Neural crest cell (in vitro differentiated cells): ENCODE results near the gene DRICH1. TPM values are rescaled to one million over a fixed set of nuclear protein-coding genes. Genes with fewer than 3 reads are reported as not detected.
"Not testable (repeated sequence)": the region's sequence is repeated elsewhere in the genome, so short reads cannot be mapped to it uniquely, and the experiment has no call there.

Source experiments
- DNase-seq: peaks from one replicate; pipeline ENCODE4 v3.0.0; 2021; ENCODE audit warnings: low read depth, mixed read lengths, low spot score
- H3K27ac Mint-ChIP-seq: one replicate; pipeline ENCODE4 v1.8.0; 2021; ENCODE audit warnings: mild to moderate bottlenecking, mixed read lengths; ENCODE audit not compliant: unreplicated experiment
- H3K27me3 Mint-ChIP-seq: 2 replicates; pipeline ENCODE4 v1.8.0; 2021; ENCODE audit warnings: low read depth, mild to moderate bottlenecking, mixed read lengths
- H3K36me3 Mint-ChIP-seq: 2 replicates; pipeline ENCODE4 v1.8.0; 2021; ENCODE audit warnings: low read depth, mild to moderate bottlenecking, mixed read lengths
- H3K4me1 Mint-ChIP-seq: 2 replicates; pipeline ENCODE4 v1.8.0; 2021; ENCODE audit warnings: mixed read lengths
- H3K4me3 Mint-ChIP-seq: one replicate; pipeline ENCODE4 v1.8.0; 2021; ENCODE audit warnings: mild to moderate bottlenecking, mixed read lengths
- H3K9me3 Mint-ChIP-seq: 2 replicates; pipeline ENCODE4 v1.8.0; 2021; ENCODE audit warnings: mixed read lengths
- CTCF ChIP-seq: fragments of 200-600 bp; sonication (generic); conservative IDR thresholded peaks from 2 replicates; pipeline ENCODE4 v1.5.0; 2021; ENCODE audit warnings: antibody characterized with exemption, mild to moderate bottlenecking
- long read RNA-seq: library from polyadenylated mRNA; unstranded; transcript quantifications from one replicate; pipeline ENCODE4 v2.0.0, GENCODE V29; 2020
- total RNA-seq: library from RNA; stranded (reverse); gene quantifications from 2 replicates; pipeline ENCODE4 v1.2.1, GENCODE V29; 2021

DRICH1 gene
- total RNA-seq, result 0.43 TPM in 1 of 2 replicates, not detected in the other
- long read RNA-seq, result 0 reads

- H3K9me3 Mint-ChIP-seq, result no peaks in the 10 kb centered on the region
Measured at GRCh38 chr22:23632178-23632577, at the start of gene DRICH1. Gene DRICH1, minus strand, starts transcription at chr22:23632321. Its CDS starts 298 bp downstream, at chr22:23632023.

GRCh38 chr22:23681026-23681809, 49.1 kb upstream of the DRICH1 start:
- no peak overlapping the region for H3K27ac Mint-ChIP-seq
- H3K4me3 Mint-ChIP-seq, result no peak overlapping the region
- DNase-seq, result no peak
- no peaks in the 10 kb centered on the region for H3K9me3 Mint-ChIP-seq
- H3K36me3 Mint-ChIP-seq, result no peaks in the 10 kb centered on the region
- TF ChIP-seq CTCF, result no peak
- H3K4me1 Mint-ChIP-seq, result peaks cover 4% of the 10 kb centered on the region
- H3K27me3 Mint-ChIP-seq, result no peaks in the 10 kb centered on the region

More at GRCh38 chr22:23632178-23632577, at the start of gene DRICH1:
- H3K27ac Mint-ChIP-seq, result no peak within 1 kb of the TSS
- no peak for TF ChIP-seq CTCF
- no peak within 1 kb of the TSS for H3K4me3 Mint-ChIP-seq
- DNase-seq, result no peak
- no peaks in the 10 kb centered on the region for H3K27me3 Mint-ChIP-seq
- H3K36me3 Mint-ChIP-seq, result no peaks in the 10 kb centered on the region
- peaks cover 3% of the 10 kb centered on the region for H3K4me1 Mint-ChIP-seq

GRCh38 chr22:23678133-23678532, 46.0 kb upstream of the DRICH1 start:
- no peaks in the 10 kb centered on the region for H3K9me3 Mint-ChIP-seq
- H3K36me3 Mint-ChIP-seq, result no peaks in the 10 kb centered on the region
- no peak for TF ChIP-seq CTCF
- no peaks in the 10 kb centered on the region for H3K27me3 Mint-ChIP-seq
- H3K4me3 Mint-ChIP-seq, result no peak overlapping the region
- H3K4me1 Mint-ChIP-seq, result peaks cover 4% of the 10 kb centered on the region
- peak overlapping the region; percentile 57 for H3K27ac Mint-ChIP-seq
- DNase-seq, result no peak

GRCh38 chr22:23677701-23677995, 45.5 kb upstream of the DRICH1 start:
- no peak for DNase-seq
- Mint-ChIP-seq H3K27ac (peak overlapping the region; percentile 57), H3K9me3 (no peaks in the 10 kb centered on the region), H3K4me1 (peaks cover 4% of the 10 kb centered on the region), H3K27me3 (no peaks in the 10 kb centered on the region), H3K4me3 (no peak overlapping the region), H3K36me3 (no peaks in the 10 kb centered on the region)
- TF ChIP-seq CTCF, result no peak

GRCh38 chr22:23676841-23677700, 45.0 kb upstream of the DRICH1 start:
- H3K27me3 Mint-ChIP-seq, DNase-seq, H3K9me3 Mint-ChIP-seq, H3K4me3 Mint-ChIP-seq, H3K27ac Mint-ChIP-seq, H3K4me1 Mint-ChIP-seq, H3K36me3 Mint-ChIP-seq: not testable (repeated sequence)
